ENCODE results near the gene NOC2L. TPM values are rescaled to one million over a fixed set of nuclear protein-coding genes. Genes with fewer than 3 reads are reported as not detected.
A peak's percentile ranks its signal among the peaks of the same experiment; 100 is the strongest.

NOC2L gene
- total RNA-seq = 10 to 100 TPM; 36.2 to 38.7 (median 38.2) TPM

DNA sequence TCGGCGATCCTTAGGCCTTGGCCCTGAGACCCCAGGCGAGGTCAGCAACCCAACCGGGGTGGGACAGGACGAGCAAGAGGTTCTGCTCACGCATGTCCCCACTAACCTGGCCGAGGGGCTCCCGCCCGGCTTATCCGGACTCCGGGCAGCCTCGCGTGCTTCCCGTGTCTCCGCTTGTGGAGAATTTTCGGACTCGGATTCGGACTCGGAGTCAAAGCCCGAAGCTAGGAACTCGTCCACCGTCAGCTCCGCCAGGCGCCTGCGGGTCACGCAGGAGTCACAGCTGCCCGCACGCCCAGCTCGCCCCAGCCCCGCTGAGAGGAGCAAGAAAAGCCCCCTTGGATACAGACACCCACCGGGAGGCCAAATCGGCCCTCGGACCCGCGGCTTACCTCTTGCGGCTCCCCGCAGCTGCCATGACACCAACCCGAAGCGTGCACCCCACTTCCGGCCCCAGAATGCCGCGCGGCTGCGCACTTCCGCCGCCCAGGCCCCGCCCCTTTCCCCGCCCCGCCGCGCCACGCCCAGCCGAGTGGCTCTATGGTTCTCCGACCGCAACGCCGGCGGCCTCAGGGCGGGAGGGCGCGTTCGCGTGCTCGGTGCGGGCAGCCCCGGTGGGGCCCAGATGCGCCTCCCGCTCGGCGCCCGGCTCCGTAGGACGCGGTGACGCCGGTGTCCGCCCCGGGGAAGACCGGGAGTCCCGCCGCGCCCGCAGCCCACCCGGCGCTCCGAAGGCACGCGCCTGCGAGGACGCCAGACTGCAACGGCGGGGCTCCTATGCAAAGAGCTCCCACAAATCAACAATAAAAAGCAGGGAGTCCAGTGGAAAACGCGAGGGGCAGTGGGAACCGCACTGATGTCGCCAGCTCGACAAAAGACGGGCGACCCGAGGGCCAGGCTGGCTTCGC, at the start of gene NOC2L:
NOC2L (minus strand) TSS at position 434 of the 908 bp plus-strand sequence; CDS start at position 418, 16 bp downstream.
- TF ChIP-seq POLR2A (IDR thresholded peaks at IDR 0.05) (no peak), CTCF (IDR thresholded peaks at IDR 0.05) (no peak), POLR2AphosphoS5 (IDR thresholded peaks at IDR 0.05) (peak; percentile 15 to 43 (median 18))
- H3K36me3 ChIP-seq = no peaks in the 10 kb centered on the region
- DNase-seq (ENCODE audit: low spot score in 2 of 2) = peak; percentile 93 to 96
- peak within 1 kb of the TSS; percentile 95 to 100 (median 98) for H3K4me3 ChIP-seq
- peak within 1 kb of the TSS; percentile 55 to 56 for H3K27ac ChIP-seq
- peaks cover 4 to 13% of the 10 kb centered on the region in 2 donors for H3K4me1 ChIP-seq
- H3K27me3 ChIP-seq = no peaks in the 10 kb centered on the region
- intact Hi-C loops (cut with DNase I; ENCODE audit: low total_unique reads) = no loop called here
- no peaks in the 10 kb centered on the region for H3K9me3 ChIP-seq

DNA sequence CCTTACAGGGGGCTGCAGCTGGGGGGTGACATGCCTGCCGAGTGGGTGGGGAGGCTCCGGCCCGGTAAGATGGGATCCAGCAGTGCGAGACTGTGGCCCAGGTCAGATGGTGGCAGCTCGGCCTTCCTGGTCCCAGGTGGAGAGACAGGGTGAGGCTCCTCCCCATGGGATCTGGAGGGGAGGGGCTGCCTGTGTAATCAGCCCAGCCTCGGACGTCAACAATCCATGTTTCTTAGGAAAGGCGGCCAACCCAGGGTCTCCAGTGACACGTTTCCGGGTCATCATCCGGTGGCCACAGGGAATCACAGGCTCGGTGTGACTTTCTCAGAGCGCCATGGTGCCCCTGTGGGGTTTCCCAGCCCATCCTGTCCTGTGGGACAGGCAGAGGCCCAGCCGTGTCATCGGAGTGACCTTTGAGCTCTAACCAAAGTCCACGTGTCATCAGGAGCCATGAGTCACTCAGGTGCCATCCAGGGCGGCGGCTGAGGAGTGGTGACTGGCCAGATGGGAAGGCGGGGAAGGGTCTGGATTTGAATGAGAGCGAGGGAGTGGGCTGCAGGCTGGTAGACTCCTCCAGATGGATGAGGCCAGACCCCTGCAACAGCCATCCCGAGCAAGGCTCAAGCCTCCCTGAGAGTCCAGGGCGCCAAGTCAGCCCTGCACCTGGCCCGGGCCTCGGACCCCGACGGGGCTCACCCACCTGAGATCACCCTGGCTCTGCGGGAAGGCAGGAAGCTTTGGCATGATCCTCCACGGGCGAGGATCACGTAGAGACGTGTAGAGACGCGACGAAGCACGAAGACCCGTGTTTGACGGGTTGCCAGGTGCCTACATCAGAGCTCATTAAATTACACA, 47.5 kb upstream of the NOC2L start:
- H3K4me1 ChIP-seq = peaks cover 0 to 8% of the 10 kb centered on the region in 2 donors
- H3K27me3 ChIP-seq = peaks cover 0 to 2% of the 10 kb centered on the region in 2 donors
- no peak overlapping the region for H3K4me3 ChIP-seq
- TF ChIP-seq POLR2A (IDR thresholded peaks at IDR 0.05) (no peak), POLR2AphosphoS5 (IDR thresholded peaks at IDR 0.05) (no peak), CTCF (IDR thresholded peaks at IDR 0.05) (no peak)
- H3K9me3 ChIP-seq = no peaks in the 10 kb centered on the region
- H3K36me3 ChIP-seq = no peaks in the 10 kb centered on the region
- no peak overlapping the region for H3K27ac ChIP-seq
- no peak for DNase-seq (ENCODE audit: low spot score in 2 of 2)
- intact Hi-C loops (cut with DNase I; ENCODE audit: low total_unique reads) = no loop called here

DNA sequence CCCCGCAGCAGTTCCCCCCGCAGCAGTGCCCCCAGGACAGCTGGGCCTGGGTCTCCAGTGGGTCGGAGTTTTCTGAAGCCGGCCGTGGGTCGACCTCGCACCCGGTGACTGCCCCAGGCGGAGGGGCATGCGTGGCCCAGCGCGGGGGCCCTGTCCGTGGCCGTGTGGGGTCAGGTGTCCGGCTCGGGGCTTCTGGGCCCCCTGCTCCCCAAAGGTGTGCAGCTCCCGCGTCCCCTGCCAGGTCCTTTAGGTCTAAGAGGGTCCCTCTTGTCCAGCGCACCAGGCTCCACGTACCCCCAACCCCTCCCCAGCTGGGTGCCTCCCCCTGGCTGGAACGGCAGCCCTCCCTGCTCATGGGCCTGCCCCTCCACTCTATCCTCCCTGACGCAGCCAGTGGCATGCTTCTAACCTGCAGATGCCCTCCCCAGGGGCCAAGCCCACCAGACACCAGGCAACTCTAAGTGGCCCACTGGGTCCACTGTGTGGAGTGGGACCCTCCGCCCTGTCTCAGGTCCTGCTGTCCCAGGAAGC, 46.8 kb upstream of the NOC2L start:
- Histone ChIP-seq H3K9me3 (no peaks in the 10 kb centered on the region), H3K27ac (peak overlapping the region in 1 of 2 donors; percentile 0), H3K4me1 (peaks cover 0 to 13% of the 10 kb centered on the region in 2 donors), H3K4me3 (no peak overlapping the region), H3K27me3 (peaks cover 0 to 4% of the 10 kb centered on the region in 2 donors), H3K36me3 (no peaks in the 10 kb centered on the region)
- no peak for DNase-seq (ENCODE audit: low spot score in 2 of 2)
- no peak for TF ChIP-seq CTCF (IDR thresholded peaks at IDR 0.05)
- no peak for TF ChIP-seq POLR2AphosphoS5 (IDR thresholded peaks at IDR 0.05)
- TF ChIP-seq POLR2A (IDR thresholded peaks at IDR 0.05) = no peak
- intact Hi-C loops (cut with DNase I; ENCODE audit: low total_unique reads) = no loop called here

GRCh38 chr1:1004780-1005697, 46.0 kb upstream of the NOC2L start:
- peak overlapping the region in 1 of 2 donors; percentile 1 for H3K27ac ChIP-seq
- intact Hi-C loops (cut with DNase I; ENCODE audit: low total_unique reads) = loop anchor here (5.0 kb wide), 1 partner anchor 1187 kb away; the partner anchor contains the start of gene FAAP20
- no peak for DNase-seq (ENCODE audit: low spot score in 2 of 2)

More at GRCh38 chr1:1004780-1005697, 46.0 kb upstream of the NOC2L start:
- Histone ChIP-seq H3K4me1 (peaks cover 0 to 19% of the 10 kb centered on the region in 2 donors), H3K27me3 (peaks cover 0 to 4% of the 10 kb centered on the region in 2 donors), H3K9me3 (no peaks in the 10 kb centered on the region), H3K4me3 (no peak overlapping the region), H3K36me3 (no peaks in the 10 kb centered on the region)
- TF ChIP-seq CTCF (IDR thresholded peaks at IDR 0.05) (no peak), POLR2AphosphoS5 (IDR thresholded peaks at IDR 0.05) (no peak), POLR2A (IDR thresholded peaks at IDR 0.05) (no peak)

Data from breast epithelium (tissue), 4 donors.